C4-2B (cell line): ENCODE measurements around the gene CHID1.

Source experiments
- CTCF ChIP-seq: fragments of 450-650 bp; conservative IDR thresholded peaks from 2 replicates; pipeline ENCODE4 v1.5.1; 2017; ENCODE audit warnings: mild to moderate bottlenecking
- ZFX ChIP-seq: fragments of 450-650 bp; IDR thresholded peaks from 2 replicates; pipeline ENCODE4 v1.6.1; 2017

- TF ChIP-seq CTCF (no peak), ZFX (no peak)
These were observed 37.1 kb upstream of the CHID1 start for GRCh38 chr11:947744-948143.
